ENCODE results near the gene TADA3.

Gene TADA3

GRCh38 chr3:9767418-9767817, 24.9 kb downstream of the TADA3 start:
- TF ChIP-seq, protein P1, sequence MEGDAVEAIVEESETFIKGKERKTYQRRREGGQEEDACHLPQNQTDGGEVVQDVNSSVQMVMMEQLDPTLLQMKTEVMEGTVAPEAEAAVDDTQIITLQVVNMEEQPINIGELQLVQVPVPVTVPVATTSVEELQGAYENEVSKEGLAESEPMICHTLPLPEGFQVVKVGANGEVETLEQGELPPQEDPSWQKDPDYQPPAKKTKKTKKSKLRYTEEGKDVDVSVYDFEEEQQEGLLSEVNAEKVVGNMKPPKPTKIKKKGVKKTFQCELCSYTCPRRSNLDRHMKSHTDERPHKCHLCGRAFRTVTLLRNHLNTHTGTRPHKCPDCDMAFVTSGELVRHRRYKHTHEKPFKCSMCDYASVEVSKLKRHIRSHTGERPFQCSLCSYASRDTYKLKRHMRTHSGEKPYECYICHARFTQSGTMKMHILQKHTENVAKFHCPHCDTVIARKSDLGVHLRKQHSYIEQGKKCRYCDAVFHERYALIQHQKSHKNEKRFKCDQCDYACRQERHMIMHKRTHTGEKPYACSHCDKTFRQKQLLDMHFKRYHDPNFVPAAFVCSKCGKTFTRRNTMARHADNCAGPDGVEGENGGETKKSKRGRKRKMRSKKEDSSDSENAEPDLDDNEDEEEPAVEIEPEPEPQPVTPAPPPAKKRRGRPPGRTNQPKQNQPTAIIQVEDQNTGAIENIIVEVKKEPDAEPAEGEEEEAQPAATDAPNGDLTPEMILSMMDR (IDR thresholded peaks at IDR 0.05; ENCODE audit: low read depth, low read length), result no peak
- H3K4me3 ChIP-seq (ENCODE audit: low read depth, low read length), result no peak overlapping the region
- in situ Hi-C loops (cut with HindIII; ENCODE audit: low sequenced_read_pairs), result no loop called here
- DNase-seq (ENCODE audit: low read depth, low spot score), result no peak

DNA sequence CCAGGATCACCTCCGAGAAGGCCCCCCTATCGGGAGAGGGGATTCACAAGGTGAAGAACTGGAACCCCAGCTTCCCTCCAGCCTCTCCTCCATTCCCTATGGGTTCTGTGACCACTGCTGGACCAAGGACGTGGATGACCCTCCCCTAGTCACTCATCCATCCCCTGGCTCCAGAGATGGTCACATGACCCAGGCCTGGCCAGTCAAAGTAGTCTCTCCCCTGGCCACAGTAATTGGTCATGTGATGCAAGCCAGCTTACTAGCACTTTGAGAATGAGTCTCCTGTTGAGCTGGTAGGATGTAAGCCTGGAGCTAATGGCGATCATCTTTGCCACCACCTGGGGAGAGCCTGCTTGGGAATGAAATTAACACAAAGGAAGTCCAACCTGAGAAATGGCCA, 26.4 kb downstream of the TADA3 start:
- TF ChIP-seq, protein P1 (IDR thresholded peaks at IDR 0.05; ENCODE audit: low read depth, low read length), result no peak
- H3K4me3 ChIP-seq (ENCODE audit: low read depth, low read length), result no peak overlapping the region
- DNase-seq (ENCODE audit: low read depth, low spot score), result no peak
- in situ Hi-C loops (cut with HindIII; ENCODE audit: low sequenced_read_pairs), result no loop called here

DNA sequence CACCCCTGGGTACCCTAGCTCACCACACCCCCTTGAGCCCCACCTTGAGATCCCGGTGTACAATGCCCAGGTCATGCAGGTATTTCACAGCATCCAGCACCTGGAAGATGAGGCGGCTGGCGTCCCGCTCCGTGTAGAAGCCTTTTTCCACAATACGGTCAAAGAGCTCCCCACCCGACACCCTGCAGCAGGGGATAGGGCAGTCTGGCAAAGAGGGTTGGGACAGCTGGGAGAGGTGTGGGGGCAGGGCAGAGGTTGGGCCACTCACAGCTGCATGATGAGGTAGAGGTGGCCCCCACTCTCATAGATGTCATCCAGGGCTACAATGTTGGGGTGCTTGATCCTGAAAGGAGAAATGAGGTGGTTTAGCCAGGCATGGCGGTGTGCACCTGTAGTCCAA, 29.4 kb downstream of the TADA3 start:
- TF ChIP-seq, protein P1 (IDR thresholded peaks at IDR 0.05; ENCODE audit: low read depth, low read length), result no peak
- in situ Hi-C loops (cut with HindIII; ENCODE audit: low sequenced_read_pairs), result no loop called here
- H3K4me3 ChIP-seq (ENCODE audit: low read depth, low read length), result no peak overlapping the region
- no peak for DNase-seq (ENCODE audit: low read depth, low spot score)

DNA sequence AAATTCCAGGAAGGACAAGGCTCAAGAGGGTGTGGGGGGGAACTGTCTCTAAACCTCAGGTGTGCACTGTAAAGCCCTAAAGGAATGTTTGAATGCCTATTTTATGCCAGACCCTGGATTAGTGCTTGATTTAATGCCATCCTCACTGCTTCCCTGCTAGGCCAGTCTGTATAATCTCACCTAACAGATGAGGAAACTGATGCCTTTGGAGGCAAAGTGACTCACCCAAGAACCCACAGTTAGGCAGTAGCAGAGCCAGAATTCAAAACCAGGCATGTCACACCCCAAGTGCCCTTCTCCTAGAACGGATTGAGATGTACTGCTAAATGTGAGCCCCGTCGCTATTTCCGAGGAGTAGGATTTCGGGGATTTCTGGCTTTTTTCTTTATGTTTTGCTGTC, 30.4 kb downstream of the TADA3 start:
- in situ Hi-C loops (cut with HindIII; ENCODE audit: low sequenced_read_pairs), result no loop called here
- no peak overlapping the region for H3K4me3 ChIP-seq (ENCODE audit: low read depth, low read length)
- TF ChIP-seq, protein P1 (IDR thresholded peaks at IDR 0.05; ENCODE audit: low read depth, low read length), result no peak
- no peak for DNase-seq (ENCODE audit: low read depth, low spot score)

- DNase-seq (ENCODE audit: low read depth, low spot score), result no peak
- TF ChIP-seq, protein P1 (IDR thresholded peaks at IDR 0.05; ENCODE audit: low read depth, low read length), result no peak
- in situ Hi-C loops (cut with HindIII; ENCODE audit: low sequenced_read_pairs), result no loop called here
- H3K4me3 ChIP-seq (ENCODE audit: low read depth, low read length), result no peak overlapping the region
These were observed 31.3 kb downstream of the TADA3 start for GRCh38 chr3:9760779-9761505.

DNA sequence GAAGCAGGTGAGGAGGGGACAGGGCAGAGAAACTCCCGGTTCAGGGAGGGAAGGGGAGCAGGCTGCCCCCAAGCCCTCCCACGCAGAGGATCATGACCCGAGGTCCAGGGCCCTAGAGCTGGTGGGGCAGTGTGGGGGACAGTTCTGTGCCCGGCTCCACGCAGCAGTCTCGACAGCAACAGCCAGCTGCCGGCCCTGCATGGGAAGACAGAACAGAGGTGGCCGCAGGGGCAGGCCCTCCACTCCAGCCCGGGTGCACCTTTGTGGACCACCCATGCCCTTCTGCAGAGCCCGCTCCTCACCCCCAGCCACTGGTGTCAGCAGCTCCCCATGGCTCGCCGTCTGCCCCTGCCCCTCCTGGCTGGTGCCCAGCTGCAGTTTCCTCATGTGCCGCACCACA, 34.8 kb downstream of the TADA3 start:
- in situ Hi-C loops (cut with HindIII; ENCODE audit: low sequenced_read_pairs), result no loop called here
- DNase-seq (ENCODE audit: low read depth, low spot score), result no peak
- TF ChIP-seq, protein P1 (IDR thresholded peaks at IDR 0.05; ENCODE audit: low read depth, low read length), result no peak
- H3K4me3 ChIP-seq (ENCODE audit: low read depth, low read length), result no peak overlapping the region
